ENCODE measurements around the gene MYRIP.

- TF ChIP-seq, protein P1, sequence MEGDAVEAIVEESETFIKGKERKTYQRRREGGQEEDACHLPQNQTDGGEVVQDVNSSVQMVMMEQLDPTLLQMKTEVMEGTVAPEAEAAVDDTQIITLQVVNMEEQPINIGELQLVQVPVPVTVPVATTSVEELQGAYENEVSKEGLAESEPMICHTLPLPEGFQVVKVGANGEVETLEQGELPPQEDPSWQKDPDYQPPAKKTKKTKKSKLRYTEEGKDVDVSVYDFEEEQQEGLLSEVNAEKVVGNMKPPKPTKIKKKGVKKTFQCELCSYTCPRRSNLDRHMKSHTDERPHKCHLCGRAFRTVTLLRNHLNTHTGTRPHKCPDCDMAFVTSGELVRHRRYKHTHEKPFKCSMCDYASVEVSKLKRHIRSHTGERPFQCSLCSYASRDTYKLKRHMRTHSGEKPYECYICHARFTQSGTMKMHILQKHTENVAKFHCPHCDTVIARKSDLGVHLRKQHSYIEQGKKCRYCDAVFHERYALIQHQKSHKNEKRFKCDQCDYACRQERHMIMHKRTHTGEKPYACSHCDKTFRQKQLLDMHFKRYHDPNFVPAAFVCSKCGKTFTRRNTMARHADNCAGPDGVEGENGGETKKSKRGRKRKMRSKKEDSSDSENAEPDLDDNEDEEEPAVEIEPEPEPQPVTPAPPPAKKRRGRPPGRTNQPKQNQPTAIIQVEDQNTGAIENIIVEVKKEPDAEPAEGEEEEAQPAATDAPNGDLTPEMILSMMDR (IDR thresholded peaks at IDR 0.05; ENCODE audit: insufficient read depth, low read length, poor library complexity, severe bottlenecking): no peak
- TF ChIP-seq EZH2phosphoT487 (conservative IDR thresholded peaks at IDR 0.05; ENCODE audit: low read length): no peak
Observed at GRCh38 chr3:40016391-40016790, 207.0 kb downstream of the MYRIP start.

All from SU-DHL-6 (cell line).